GM23338 (cell line): ENCODE measurements around the gene HMGXB3.

ENCODE experiments used
- CREB1 ChIP-seq: fragments of 250-450 bp; sonication (Bioruptor Pico); IDR thresholded peaks from 2 replicates; pipeline ENCODE4 v1.5.0; 2020; ENCODE audit warnings: low read depth, mild to moderate bottlenecking, moderate library complexity
- CTCF ChIP-seq, 2 experiments: fragments of 200-600 bp in 1 of 2; sonication (generic) in 1 of 2; conservative IDR thresholded peaks; 2 replicates each; pipeline versions ENCODE4 v1.5.1 to v1.6.1; 2016 to 2017; ENCODE audit warnings: antibody characterized with exemption in 2 of 2, low read depth in 2 of 2, mild to moderate bottlenecking in 2 of 2, moderate library complexity in 1 of 2
- EZH2 ChIP-seq: fragments of 200-600 bp; sonication (generic); IDR thresholded peaks from one replicate; pipeline ENCODE4 v1.8.0; 2017; ENCODE audit warnings: antibody characterized with exemption, mild to moderate bottlenecking, low read depth; ENCODE audit not compliant: unreplicated experiment

GRCh38 chr5:150042459-150042858 lies 41.9 kb downstream of the HMGXB3 start:
- TF ChIP-seq EZH2 = no peak
- no peak for TF ChIP-seq CREB1 (CRISPR knock-in tag)
- no peak for TF ChIP-seq CTCF (conservative IDR thresholded peaks at IDR 0.05; ENCODE audit: low read depth in 2 of 2)
